ENCODE results near the gene CRTC2.

Gene CRTC2

GRCh38 chr1:153968000-153968363 is 9.6 kb upstream of the CRTC2 start:
- DNase-seq (ENCODE audit: low spot score), result no peak
- TF ChIP-seq, protein P1, sequence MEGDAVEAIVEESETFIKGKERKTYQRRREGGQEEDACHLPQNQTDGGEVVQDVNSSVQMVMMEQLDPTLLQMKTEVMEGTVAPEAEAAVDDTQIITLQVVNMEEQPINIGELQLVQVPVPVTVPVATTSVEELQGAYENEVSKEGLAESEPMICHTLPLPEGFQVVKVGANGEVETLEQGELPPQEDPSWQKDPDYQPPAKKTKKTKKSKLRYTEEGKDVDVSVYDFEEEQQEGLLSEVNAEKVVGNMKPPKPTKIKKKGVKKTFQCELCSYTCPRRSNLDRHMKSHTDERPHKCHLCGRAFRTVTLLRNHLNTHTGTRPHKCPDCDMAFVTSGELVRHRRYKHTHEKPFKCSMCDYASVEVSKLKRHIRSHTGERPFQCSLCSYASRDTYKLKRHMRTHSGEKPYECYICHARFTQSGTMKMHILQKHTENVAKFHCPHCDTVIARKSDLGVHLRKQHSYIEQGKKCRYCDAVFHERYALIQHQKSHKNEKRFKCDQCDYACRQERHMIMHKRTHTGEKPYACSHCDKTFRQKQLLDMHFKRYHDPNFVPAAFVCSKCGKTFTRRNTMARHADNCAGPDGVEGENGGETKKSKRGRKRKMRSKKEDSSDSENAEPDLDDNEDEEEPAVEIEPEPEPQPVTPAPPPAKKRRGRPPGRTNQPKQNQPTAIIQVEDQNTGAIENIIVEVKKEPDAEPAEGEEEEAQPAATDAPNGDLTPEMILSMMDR (IDR thresholded peaks at IDR 0.05; ENCODE audit: extremely low read depth, insufficient read depth, missing control alignments), result no peak
- in situ Hi-C loops (cut with MboI; ENCODE audit: low pct_unique_long_range_greater_than_20kb, low sequenced_read_pairs, unreplicated experiment), result no loop called here

- DNase-seq (ENCODE audit: low spot score), result peak; percentile 91
Observed at GRCh38 chr1:153967107-153967999, 8.9 kb upstream of the CRTC2 start, which contains the start of gene CREB3L4. CREB3L4 (plus strand) TSS chr1:153967902; CDS start chr1:153968526, 624 bp downstream.

DNA sequence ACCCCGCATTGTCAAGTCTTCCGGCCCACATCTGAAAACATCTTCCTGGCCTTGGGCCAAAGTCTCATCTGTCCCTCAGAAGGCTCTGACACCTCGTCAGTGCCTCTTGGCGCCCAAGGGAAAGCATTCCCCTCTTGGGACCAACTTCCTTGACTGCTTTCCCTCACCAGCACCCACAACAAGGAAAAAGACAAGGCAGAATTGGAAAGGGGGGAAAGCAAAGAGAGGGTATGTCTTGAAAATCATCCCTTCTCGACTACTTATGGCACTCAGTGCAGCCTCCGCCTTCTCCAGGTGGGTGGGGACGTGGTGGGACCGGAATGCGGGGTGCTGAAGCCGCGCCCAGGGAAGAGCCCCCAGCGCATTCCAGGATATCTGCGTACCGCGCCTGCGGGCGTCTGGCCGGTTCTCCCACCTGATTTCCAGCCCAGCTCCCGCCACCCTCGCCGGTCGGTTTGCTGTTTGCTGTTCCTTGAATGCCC is 5.5 kb upstream of the CRTC2 start:
- in situ Hi-C loops (cut with MboI; ENCODE audit: low pct_unique_long_range_greater_than_20kb, low sequenced_read_pairs, unreplicated experiment), result no loop called here
- TF ChIP-seq, protein P1 (IDR thresholded peaks at IDR 0.05; ENCODE audit: extremely low read depth, insufficient read depth, missing control alignments), result no peak
- no peak for DNase-seq (ENCODE audit: low spot score)

More at GRCh38 chr1:153967107-153967999, 8.9 kb upstream of the CRTC2 start, which contains the start of gene CREB3L4:
- TF ChIP-seq, protein P1 (IDR thresholded peaks at IDR 0.05; ENCODE audit: extremely low read depth, insufficient read depth, missing control alignments), result peak; percentile 53
- in situ Hi-C loops (cut with MboI; ENCODE audit: low pct_unique_long_range_greater_than_20kb, low sequenced_read_pairs, unreplicated experiment), result no loop called here

- peak; percentile 90 for DNase-seq (ENCODE audit: low spot score)
- TF ChIP-seq, protein P1 (IDR thresholded peaks at IDR 0.05; ENCODE audit: extremely low read depth, insufficient read depth, missing control alignments), result no peak
- in situ Hi-C loops (cut with MboI; ENCODE audit: low pct_unique_long_range_greater_than_20kb, low sequenced_read_pairs, unreplicated experiment), result no loop called here
Observed at GRCh38 chr1:153963030-153963849, 4.8 kb upstream of the CRTC2 start, which contains the start of gene SLC39A1. SLC39A1 (minus strand) TSS chr1:153963537; CDS start chr1:153962715, 822 bp downstream.

DNA sequence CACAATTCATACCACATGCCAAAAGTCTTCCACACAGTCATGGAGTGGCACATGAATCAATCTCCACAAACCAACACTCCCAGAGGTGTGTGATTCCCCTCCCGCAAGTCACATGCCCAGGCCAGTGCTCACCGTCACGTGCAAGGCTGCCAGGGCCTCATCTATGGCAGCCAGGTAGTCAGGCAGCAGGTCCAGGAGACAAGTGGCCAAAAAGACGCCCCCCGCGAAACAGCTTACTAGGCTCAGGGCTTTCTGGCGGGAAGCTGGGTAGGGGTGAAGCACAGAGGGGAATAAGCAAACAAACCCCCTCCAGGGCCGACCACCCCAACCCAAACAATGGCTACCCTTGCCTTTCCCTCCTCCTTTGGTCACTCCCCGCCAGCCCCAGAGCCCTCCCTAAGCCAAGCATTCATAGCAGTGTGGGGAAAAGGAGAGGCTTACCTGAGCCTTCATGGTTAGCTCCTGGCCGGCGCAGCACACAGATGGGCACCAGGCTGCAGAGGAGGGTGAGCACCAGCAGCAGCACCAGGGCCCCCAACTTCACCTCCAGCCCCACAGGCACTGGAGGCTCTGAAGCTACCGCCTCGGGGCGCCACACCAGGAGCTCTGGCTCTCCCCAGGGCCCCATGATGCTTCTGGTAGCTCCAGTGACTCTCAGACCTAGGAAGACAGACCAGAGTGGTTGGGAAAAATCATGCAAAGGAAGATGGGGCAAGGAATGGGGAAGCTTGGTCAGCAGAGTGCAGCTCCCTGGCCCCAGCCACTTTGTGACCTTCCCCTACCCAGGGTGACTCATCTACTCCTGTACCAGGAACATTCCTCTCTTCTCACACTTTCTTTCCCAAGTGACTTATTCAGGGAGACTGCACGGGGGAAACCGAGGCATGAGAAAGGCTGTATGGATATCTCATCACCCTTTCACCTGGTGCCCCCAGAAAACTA is 3.9 kb upstream of the CRTC2 start:
- TF ChIP-seq, protein P1 (IDR thresholded peaks at IDR 0.05; ENCODE audit: extremely low read depth, insufficient read depth, missing control alignments), result peak; percentile 18
- in situ Hi-C loops (cut with MboI; ENCODE audit: low pct_unique_long_range_greater_than_20kb, low sequenced_read_pairs, unreplicated experiment), result no loop called here
- no peak for DNase-seq (ENCODE audit: low spot score)

Data from GM13977 (cell line).